ENCODE results near the gene SLCO1C1.

DNA sequence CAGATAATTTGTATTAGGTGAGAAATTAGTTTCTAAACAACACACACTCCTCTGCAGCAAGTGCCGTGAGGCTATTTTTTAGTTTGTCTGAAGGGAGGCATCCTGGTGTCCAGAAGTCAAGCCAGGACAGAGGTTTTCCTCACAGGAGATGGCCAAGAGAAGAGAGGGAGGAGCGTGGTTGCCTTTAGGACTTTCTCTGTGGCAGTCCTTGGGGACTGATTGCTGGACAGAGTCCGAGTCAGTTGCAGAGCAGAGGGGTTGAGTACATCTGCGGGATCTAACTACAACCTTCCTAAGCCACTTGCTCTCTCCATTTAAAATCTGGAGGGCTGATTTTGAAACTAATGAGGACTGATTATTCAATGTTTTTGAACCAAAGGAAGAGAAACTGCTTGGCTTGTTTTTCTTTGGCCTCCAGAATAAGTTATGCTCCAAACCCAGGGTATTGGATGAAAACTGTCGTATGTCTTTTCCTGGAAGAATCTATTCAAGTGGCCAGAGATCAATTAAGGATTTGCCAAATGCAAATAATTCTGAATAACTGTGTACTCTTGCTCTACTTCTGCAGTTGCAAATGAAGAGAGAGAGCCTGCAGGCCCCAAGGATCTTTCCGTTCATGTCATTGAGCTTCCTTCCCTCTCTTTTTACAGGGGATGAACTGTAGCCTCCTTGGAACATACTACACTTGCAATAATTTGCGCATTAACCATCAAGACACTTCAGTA, 1.2 kb downstream of the SLCO1C1 start:
- TF ChIP-seq, protein P1, sequence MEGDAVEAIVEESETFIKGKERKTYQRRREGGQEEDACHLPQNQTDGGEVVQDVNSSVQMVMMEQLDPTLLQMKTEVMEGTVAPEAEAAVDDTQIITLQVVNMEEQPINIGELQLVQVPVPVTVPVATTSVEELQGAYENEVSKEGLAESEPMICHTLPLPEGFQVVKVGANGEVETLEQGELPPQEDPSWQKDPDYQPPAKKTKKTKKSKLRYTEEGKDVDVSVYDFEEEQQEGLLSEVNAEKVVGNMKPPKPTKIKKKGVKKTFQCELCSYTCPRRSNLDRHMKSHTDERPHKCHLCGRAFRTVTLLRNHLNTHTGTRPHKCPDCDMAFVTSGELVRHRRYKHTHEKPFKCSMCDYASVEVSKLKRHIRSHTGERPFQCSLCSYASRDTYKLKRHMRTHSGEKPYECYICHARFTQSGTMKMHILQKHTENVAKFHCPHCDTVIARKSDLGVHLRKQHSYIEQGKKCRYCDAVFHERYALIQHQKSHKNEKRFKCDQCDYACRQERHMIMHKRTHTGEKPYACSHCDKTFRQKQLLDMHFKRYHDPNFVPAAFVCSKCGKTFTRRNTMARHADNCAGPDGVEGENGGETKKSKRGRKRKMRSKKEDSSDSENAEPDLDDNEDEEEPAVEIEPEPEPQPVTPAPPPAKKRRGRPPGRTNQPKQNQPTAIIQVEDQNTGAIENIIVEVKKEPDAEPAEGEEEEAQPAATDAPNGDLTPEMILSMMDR (IDR thresholded peaks at IDR 0.05): no peak
- TF ChIP-seq POLR2A (IDR thresholded peaks at IDR 0.05): no peak
